Measurements from ENCODE around the gene CBX3.

GRCh38 chr7:26185844-26186180 lies 15.7 kb upstream of the CBX3 start:
- TF ChIP-seq CTCF (IDR thresholded peaks at IDR 0.05) (no peak), POLR2A (IDR thresholded peaks at IDR 0.05) (no peak)

Measured in vagina (tissue), 2 donors.